Body of pancreas (tissue), 4 donors: ENCODE results near the gene RIPOR2. TPM values are rescaled to one million over a fixed set of nuclear protein-coding genes. Genes with fewer than 3 reads are reported as not detected.

ENCODE experiments used
- ATAC-seq: fragments of 150-250 bp; one replicate; pipeline ENCODE4 v1.9.1; 2016
- DNase-seq, 4 donors: peaks; one replicate each; pipeline ENCODE4 v3.0.0-alpha.2; 2019
- H3K27ac ChIP-seq, 4 donors: fragments of 200-600 bp; sonication (generic); 1 replicate in 3 of 4; 2 replicates in 1 of 4; pipeline versions ENCODE4 v1.5.1 to v1.6.1; 2016 to 2019; ENCODE audit warnings: mild to moderate bottlenecking in 1 of 4, mixed read lengths in 1 of 4, moderate library complexity in 1 of 4
- H3K27me3 ChIP-seq, 2 donors: fragments of 200-600 bp; sonication (generic); one replicate each; pipeline ENCODE4 v1.6.0; 2016; ENCODE audit warnings: mild to moderate bottlenecking in 1 of 2
- H3K36me3 ChIP-seq, 2 donors: fragments of 200-600 bp; sonication (generic); replicated peaks in 1 of 2; 2 replicates each; pipeline ENCODE4 v1.5.1; 2016; ENCODE audit warnings: low read depth in 2 of 2; ENCODE audit not compliant: insufficient read depth in 1 of 2
- H3K4me1 ChIP-seq: fragments of 200-600 bp; sonication (generic); one replicate; pipeline ENCODE4 v1.6.0; 2016
- H3K4me3 ChIP-seq, 2 donors: fragments of 200-600 bp; sonication (generic); 1 replicate in 1 of 2; 2 replicates in 1 of 2; pipeline ENCODE4 v1.5.1; 2016 to 2019
- H3K9me3 ChIP-seq, 3 donors: fragments of 200-600 bp; sonication (generic); 1 replicate in 2 of 3; 2 replicates in 1 of 3; pipeline ENCODE4 v1.5.1; 2016
- POLR2A ChIP-seq, 3 donors: fragments of 450-650 bp; IDR thresholded peaks; one replicate each; pipeline ENCODE4 v1.6.1; 2016; ENCODE audit warnings: antibody characterized with exemption in 3 of 3, mild to moderate bottlenecking in 2 of 3
- WGBS, 2 donors: methylation state at CpG; one replicate each; pipeline ENCODE4 v1.1.5; 2017; 5-methylcytosine and 5-hydroxymethylcytosine counted together
- intact Hi-C: fragments of 100-400 bp; cut with DNase I; formaldehyde crosslinking; loops from one replicate; pipeline ENCODE4 v1.15.1; 2023
- total RNA-seq, 2 donors: library from RNA; depleted of rRNA; stranded (reverse); fragments of >200 nt; gene quantifications; one replicate each; pipeline ENCODE4 v1.1.0, GENCODE V29; 2016
- TF ChIP-seq, protein P1 (sequence below), 7 experiments: fragments of 450-650 bp in 4 of 7; fragments of 200-600 bp in 3 of 7; sonication (generic) in 3 of 7; IDR thresholded peaks; one replicate each; pipeline ENCODE4 v1.5.1; 2016 to 2019; ENCODE audit warnings: antibody characterized with exemption in 7 of 7

RIPOR2 gene
- total RNA-seq, 2 donors from 2014 or later: 1.3 to 1.6 TPM

DNA sequence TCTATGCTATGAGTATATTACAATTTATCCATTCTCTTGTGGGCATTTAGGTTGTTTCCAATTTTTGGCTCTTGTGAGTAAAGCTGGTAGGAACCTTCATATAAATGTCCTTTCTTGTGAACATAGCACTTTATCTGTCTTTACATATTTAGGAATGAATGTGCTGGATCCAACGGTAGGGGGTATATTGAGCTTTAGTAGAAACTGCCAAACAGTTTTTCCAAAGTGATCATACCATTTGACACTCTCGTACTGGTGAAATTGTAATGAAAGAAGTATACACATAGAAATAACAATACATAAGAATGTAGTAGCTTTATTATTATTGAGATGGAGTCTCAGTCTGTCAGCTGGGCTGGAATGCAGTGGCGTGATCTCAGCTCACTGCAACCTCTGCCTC is 106.1 kb downstream of the RIPOR2 start:
- TF ChIP-seq POLR2A (IDR thresholded peaks at IDR 0.05): no peak
- TF ChIP-seq, protein P1, sequence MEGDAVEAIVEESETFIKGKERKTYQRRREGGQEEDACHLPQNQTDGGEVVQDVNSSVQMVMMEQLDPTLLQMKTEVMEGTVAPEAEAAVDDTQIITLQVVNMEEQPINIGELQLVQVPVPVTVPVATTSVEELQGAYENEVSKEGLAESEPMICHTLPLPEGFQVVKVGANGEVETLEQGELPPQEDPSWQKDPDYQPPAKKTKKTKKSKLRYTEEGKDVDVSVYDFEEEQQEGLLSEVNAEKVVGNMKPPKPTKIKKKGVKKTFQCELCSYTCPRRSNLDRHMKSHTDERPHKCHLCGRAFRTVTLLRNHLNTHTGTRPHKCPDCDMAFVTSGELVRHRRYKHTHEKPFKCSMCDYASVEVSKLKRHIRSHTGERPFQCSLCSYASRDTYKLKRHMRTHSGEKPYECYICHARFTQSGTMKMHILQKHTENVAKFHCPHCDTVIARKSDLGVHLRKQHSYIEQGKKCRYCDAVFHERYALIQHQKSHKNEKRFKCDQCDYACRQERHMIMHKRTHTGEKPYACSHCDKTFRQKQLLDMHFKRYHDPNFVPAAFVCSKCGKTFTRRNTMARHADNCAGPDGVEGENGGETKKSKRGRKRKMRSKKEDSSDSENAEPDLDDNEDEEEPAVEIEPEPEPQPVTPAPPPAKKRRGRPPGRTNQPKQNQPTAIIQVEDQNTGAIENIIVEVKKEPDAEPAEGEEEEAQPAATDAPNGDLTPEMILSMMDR (IDR thresholded peaks at IDR 0.05): no peak
- H3K36me3 ChIP-seq: no peaks in the 10 kb centered on the region
- no peaks in the 10 kb centered on the region for H3K9me3 ChIP-seq
- H3K27ac ChIP-seq: no peak overlapping the region
- intact Hi-C loops: no loop called here
- ATAC-seq (no peak), DNase-seq (no peak)
- H3K4me3 ChIP-seq: no peak overlapping the region
- H3K4me1 ChIP-seq: peaks cover 31% of the 10 kb centered on the region
- H3K27me3 ChIP-seq: no peaks in the 10 kb centered on the region
- WGBS, 2 donors: 78 to 79% methylated on average over 3 of the region's 3 CpGs

GRCh38 chr6:24827970-24828369 is 107.8 kb downstream of the RIPOR2 start:
- TF ChIP-seq, protein P1 (IDR thresholded peaks at IDR 0.05): no peak
- no peak for TF ChIP-seq POLR2A (IDR thresholded peaks at IDR 0.05)
- H3K27me3 ChIP-seq: no peaks in the 10 kb centered on the region
- H3K36me3 ChIP-seq: no peaks in the 10 kb centered on the region
- no peak for ATAC-seq
- WGBS, 2 donors: 80 to 85% methylated on average over 8 of the region's 8 CpGs
- H3K9me3 ChIP-seq: no peaks in the 10 kb centered on the region
- no peak overlapping the region for H3K27ac ChIP-seq
- DNase-seq: no peak
- no peak overlapping the region for H3K4me3 ChIP-seq
- intact Hi-C loops: no loop called here
- H3K4me1 ChIP-seq: peaks cover 41% of the 10 kb centered on the region

DNA sequence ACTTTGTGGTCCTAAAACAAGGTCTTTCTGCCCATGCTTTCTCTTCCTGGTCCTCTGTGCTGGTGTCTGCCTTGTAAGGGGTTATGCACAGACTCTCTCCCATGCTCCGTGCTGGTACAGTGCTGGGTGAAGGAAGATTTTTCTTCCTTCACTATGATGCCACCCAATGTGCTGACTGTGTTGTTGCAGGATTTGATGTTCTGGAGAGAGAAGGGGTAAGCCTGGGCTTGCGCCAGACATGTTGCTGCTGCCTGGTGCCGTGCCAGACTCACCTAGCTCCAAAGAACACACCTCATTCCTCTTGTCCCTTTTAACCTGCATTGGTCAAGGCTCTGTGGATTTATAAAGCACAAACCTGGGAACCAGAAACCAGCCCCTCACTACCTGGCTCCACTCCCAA is 108.6 kb downstream of the RIPOR2 start:
- TF ChIP-seq, protein P1 (IDR thresholded peaks at IDR 0.05): peak in 1 of 7 experiments; percentile 12
- TF ChIP-seq POLR2A (IDR thresholded peaks at IDR 0.05): no peak
- DNase-seq (peak; percentile 16 to 82 (median 52)), ATAC-seq (peak; percentile 63)
- WGBS, 2 donors: 52 to 61% methylated on average over 3 of the region's 3 CpGs
- peaks cover 41% of the 10 kb centered on the region for H3K4me1 ChIP-seq
- intact Hi-C loops: no loop called here
- H3K27ac ChIP-seq: peak overlapping the region in 1 of 4 donors; percentile 18
- no peak overlapping the region for H3K4me3 ChIP-seq
- H3K27me3 ChIP-seq: no peaks in the 10 kb centered on the region
- no peaks in the 10 kb centered on the region for H3K36me3 ChIP-seq
- H3K9me3 ChIP-seq: no peaks in the 10 kb centered on the region

DNA sequence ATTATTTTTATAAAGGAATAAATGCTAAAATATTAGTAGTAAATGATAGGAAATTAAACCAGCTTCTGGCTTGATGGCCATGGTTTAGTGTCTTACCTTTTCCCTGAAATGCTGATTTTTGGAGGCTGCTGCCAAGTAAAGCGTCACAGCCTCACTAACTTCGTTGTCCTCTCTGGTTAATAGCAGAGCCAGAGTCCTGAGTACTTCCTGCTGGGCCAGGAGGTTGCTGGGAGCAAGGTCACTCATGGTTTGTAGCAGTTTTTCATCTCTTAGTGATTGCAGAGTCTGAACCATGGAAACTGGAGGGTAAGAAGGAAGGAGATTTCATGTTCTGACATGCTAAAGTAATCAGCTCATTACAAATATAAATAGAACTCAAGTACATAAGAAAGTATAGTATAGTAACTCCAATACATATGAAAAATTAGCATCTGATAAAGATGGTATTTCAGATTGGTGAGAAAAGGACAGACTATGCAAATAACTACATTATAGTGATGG is 110.6 kb downstream of the RIPOR2 start:
- H3K27ac ChIP-seq: peak overlapping the region in 1 of 4 donors; percentile 50
- no peak overlapping the region for H3K4me3 ChIP-seq
- peak; percentile 56 for ATAC-seq
- H3K36me3 ChIP-seq: no peaks in the 10 kb centered on the region
- H3K4me1 ChIP-seq: peaks cover 29% of the 10 kb centered on the region
- H3K27me3 ChIP-seq: no peaks in the 10 kb centered on the region
- no peak for TF ChIP-seq POLR2A (IDR thresholded peaks at IDR 0.05)
- TF ChIP-seq, protein P1 (IDR thresholded peaks at IDR 0.05): no peak
- peak; percentile 22 to 28 (median 24) for DNase-seq
- 20 to 25% methylated on average over 2 of the region's 2 CpGs for WGBS, 2 donors
- intact Hi-C loops: no loop called here
- no peaks in the 10 kb centered on the region for H3K9me3 ChIP-seq
